Right lobe of liver (tissue), 4 donors: Measurements from ENCODE around the gene PRKCB.

ENCODE experiments used
- CTCF ChIP-seq, 4 donors: fragments of 200-600 bp in 3 of 4; fragments of 450-650 bp in 1 of 4; IDR thresholded peaks; one replicate each; pipeline versions ENCODE4 v1.5.1 to v1.8.0; 2016 to 2022; ENCODE audit warnings: antibody characterized with exemption in 4 of 4, mild to moderate bottlenecking in 2 of 4
- POLR2A ChIP-seq: fragments of 450-650 bp; IDR thresholded peaks from one replicate; pipeline ENCODE4 v1.6.1; 2017; ENCODE audit warnings: antibody characterized with exemption, mild to moderate bottlenecking
- donor health status: DM: no; HTN: no; CAD: no.
- donor health status: DM: no; HTN: no; CAD: no.
- donor health status: DM: no; HTN: yes; CAD: no.

GRCh38 chr16:24069036-24069590, 233.3 kb downstream of the PRKCB start:
- no peak for TF ChIP-seq CTCF (IDR thresholded peaks at IDR 0.05)
- TF ChIP-seq POLR2A: no peak
